Lower lobe of right lung (tissue), 2 donors: Measurements from ENCODE around the gene PFKFB2. TPM values are rescaled to one million over a fixed set of nuclear protein-coding genes. Genes with fewer than 3 reads are reported as not detected.

ENCODE experiments used
- ATAC-seq, 2 donors: fragments of 200-7000 bp; cut with Tn5 transposase; one replicate each; pipeline ENCODE4 v1.9.1; 2020 to 2022; ENCODE audit warnings: mild to moderate bottlenecking in 2 of 2, moderate library complexity in 2 of 2
- DNase-seq: peaks from one replicate; pipeline ENCODE4 v3.0.0-alpha.2; 2020
- H3K27ac ChIP-seq: fragments of 200-600 bp; one replicate; pipeline ENCODE4 v1.8.0; 2022
- H3K27me3 ChIP-seq: fragments of 200-600 bp; one replicate; pipeline ENCODE4 v1.8.0; 2022; ENCODE audit warnings: low read depth
- H3K36me3 ChIP-seq: fragments of 200-600 bp; one replicate; pipeline ENCODE4 v1.8.0; 2022; ENCODE audit warnings: mild to moderate bottlenecking
- H3K4me1 ChIP-seq: fragments of 200-600 bp; one replicate; pipeline ENCODE4 v1.8.0; 2022
- H3K4me3 ChIP-seq: fragments of 200-600 bp; one replicate; pipeline ENCODE4 v1.8.0; 2022; ENCODE audit warnings: mild to moderate bottlenecking
- H3K9me3 ChIP-seq: fragments of 200-600 bp; one replicate; pipeline ENCODE4 v1.8.0; 2022
- CTCF ChIP-seq: fragments of 200-600 bp; IDR thresholded peaks from one replicate; pipeline ENCODE4 v1.8.0; 2022; ENCODE audit warnings: antibody characterized with exemption, mild to moderate bottlenecking
- intact Hi-C: fragments of 100-400 bp; cut with DNase I; formaldehyde crosslinking; loops from one replicate; pipeline ENCODE4 v1.11.0; 2022
- total RNA-seq: library from RNA; stranded (reverse); fragmentation: NEBNext Ultra II Directional; extraction: Animal tissue kit (Norgen Biotek cat#: 25700); gene quantifications from one replicate; pipeline ENCODE4 v1.2.1, GENCODE V29; 2021
- donor health status: DM: no; HTN: yes; CAD: no; lungs with severe emphysema.

Gene PFKFB2
- total RNA-seq, 1 donor from 2014 or later, result 41.5 TPM

GRCh38 chr1:207097871-207098324, 44.8 kb downstream of the PFKFB2 start:
- H3K36me3 ChIP-seq, result no peaks in the 10 kb centered on the region
- H3K9me3 ChIP-seq, result no peaks in the 10 kb centered on the region
- no peak overlapping the region for H3K27ac ChIP-seq
- ATAC-seq, result no peak
- H3K27me3 ChIP-seq, result no peaks in the 10 kb centered on the region
- no peaks in the 10 kb centered on the region for H3K4me1 ChIP-seq
- TF ChIP-seq CTCF, result no peak
- intact Hi-C loops, result no loop called here
- DNase-seq, result no peak
- H3K4me3 ChIP-seq, result no peak overlapping the region

- no peaks in the 10 kb centered on the region for H3K36me3 ChIP-seq
- no peaks in the 10 kb centered on the region for H3K4me1 ChIP-seq
- TF ChIP-seq CTCF, result no peak
- no peak for DNase-seq
- no peak overlapping the region for H3K27ac ChIP-seq
- intact Hi-C loops, result no loop called here
- no peak overlapping the region for H3K4me3 ChIP-seq
- ATAC-seq, result no peak
- no peaks in the 10 kb centered on the region for H3K9me3 ChIP-seq
- no peaks in the 10 kb centered on the region for H3K27me3 ChIP-seq
Measured at GRCh38 chr1:207101720-207102119, 48.6 kb downstream of the PFKFB2 start.

- H3K27ac ChIP-seq, result no peak overlapping the region
- no peaks in the 10 kb centered on the region for H3K27me3 ChIP-seq
- no peak for ATAC-seq
- H3K4me1 ChIP-seq, result no peaks in the 10 kb centered on the region
- no peaks in the 10 kb centered on the region for H3K9me3 ChIP-seq
- DNase-seq, result no peak
- no peak overlapping the region for H3K4me3 ChIP-seq
- no peak for TF ChIP-seq CTCF
- intact Hi-C loops, result no loop called here
- no peaks in the 10 kb centered on the region for H3K36me3 ChIP-seq
Measured at GRCh38 chr1:207102146-207102545, 49.1 kb downstream of the PFKFB2 start.

GRCh38 chr1:207102659-207103058, 49.6 kb downstream of the PFKFB2 start:
- no peaks in the 10 kb centered on the region for H3K27me3 ChIP-seq
- TF ChIP-seq CTCF, result no peak
- H3K9me3 ChIP-seq, result no peaks in the 10 kb centered on the region
- no peak overlapping the region for H3K4me3 ChIP-seq
- intact Hi-C loops, result no loop called here
- no peaks in the 10 kb centered on the region for H3K4me1 ChIP-seq
- DNase-seq, result no peak
- ATAC-seq, result no peak
- H3K36me3 ChIP-seq, result no peaks in the 10 kb centered on the region
- no peak overlapping the region for H3K27ac ChIP-seq

GRCh38 chr1:207103892-207104373, 50.9 kb downstream of the PFKFB2 start, which contains the start of gene C4BPA:
TSS of gene C4BPA (plus strand) at chr1:207104233. CDS start at chr1:207113026, 8,793 bp downstream.
- TF ChIP-seq CTCF, result no peak
- Histone ChIP-seq H3K4me1 (no peaks in the 10 kb centered on the region), H3K36me3 (no peaks in the 10 kb centered on the region), H3K27me3 (no peaks in the 10 kb centered on the region), H3K4me3 (peak within 1 kb of the TSS; percentile 19), H3K9me3 (no peaks in the 10 kb centered on the region), H3K27ac (no peak within 1 kb of the TSS)
- intact Hi-C loops, result no loop called here
- ATAC-seq, result peak; percentile 71 to 90
- DNase-seq, result no peak
